ENCODE data around the gene ZKSCAN2. TPM values are rescaled to one million over a fixed set of nuclear protein-coding genes. Genes with fewer than 3 reads are reported as not detected.

Gene ZKSCAN2
- total and polyA plus RNA-seq, 2 donors (not counting 1 experiment from before 2014, with no cell fraction given): 2.1 to 4.3 TPM

- Histone ChIP-seq H3K27ac (ENCODE audit: insufficient read depth, low read length) (no peak overlapping the region), H4K20me1 (ENCODE audit: control insufficient read depth, extremely low read depth, insufficient read depth, low read length) (no peaks in the 10 kb centered on the region), H3K4me1 (ENCODE audit: control insufficient read depth, extremely low read depth, insufficient read depth, low read length) (no peaks in the 10 kb centered on the region), H3K9me3 (ENCODE audit: control insufficient read depth, insufficient read depth, low read depth, low read length) (no peaks in the 10 kb centered on the region), H3K4me3 (replicated peaks in 1 of 4; ENCODE audit: control extremely low read depth in 1 of 4, insufficient read depth in 1 of 4, low read depth in 3 of 4, low read length in 4 of 4) (no peak overlapping the region), H3K27me3 (ENCODE audit: control insufficient read depth, insufficient read depth, low read length) (no peaks in the 10 kb centered on the region), H3K36me3 (ENCODE audit: control insufficient read depth, insufficient read depth, low read length) (no peaks in the 10 kb centered on the region), H3K79me2 (ENCODE audit: control insufficient read depth, insufficient read depth, low read length) (no peaks in the 10 kb centered on the region), H3K4me2 (ENCODE audit: extremely low read depth, insufficient read depth, low read length) (no peak overlapping the region), H2AFZ (ENCODE audit: low read length) (no peak overlapping the region), H3K9ac (ENCODE audit: insufficient read depth, low read length) (no peak overlapping the region)
- DNase-seq (ENCODE audit: low read depth in 2 of 2): no peak
- TF ChIP-seq EZH2 (IDR thresholded peaks at IDR 0.05; ENCODE audit: low read length, missing control alignments): no peak
- TF ChIP-seq CTCF (conservative IDR thresholded peaks at IDR 0.05 in 1 of 2, IDR thresholded peaks at IDR 0.05 in 1 of 2; ENCODE audit: low read depth in 1 of 2, low read length in 2 of 2): no peak
Observed at GRCh38 chr16:25198021-25198420, 59.6 kb downstream of the ZKSCAN2 start.

GRCh38 chr16:25194273-25194878 lies 63.3 kb downstream of the ZKSCAN2 start:
- H3K9me3 ChIP-seq (ENCODE audit: control insufficient read depth, insufficient read depth, low read depth, low read length): no peaks in the 10 kb centered on the region
- no peaks in the 10 kb centered on the region for H3K79me2 ChIP-seq (ENCODE audit: control insufficient read depth, insufficient read depth, low read length)
- no peaks in the 10 kb centered on the region for H3K36me3 ChIP-seq (ENCODE audit: control insufficient read depth, insufficient read depth, low read length)
- H3K9ac ChIP-seq (ENCODE audit: insufficient read depth, low read length): no peak overlapping the region
- H3K27ac ChIP-seq (ENCODE audit: insufficient read depth, low read length): no peak overlapping the region
- H3K4me3 ChIP-seq (replicated peaks in 1 of 4; ENCODE audit: control extremely low read depth in 1 of 4, insufficient read depth in 1 of 4, low read depth in 3 of 4, low read length in 4 of 4): no peak overlapping the region
- H4K20me1 ChIP-seq (ENCODE audit: control insufficient read depth, extremely low read depth, insufficient read depth, low read length): no peaks in the 10 kb centered on the region
- H2AFZ ChIP-seq (ENCODE audit: low read length): no peak overlapping the region
- H3K27me3 ChIP-seq (ENCODE audit: control insufficient read depth, insufficient read depth, low read length): no peaks in the 10 kb centered on the region
- no peak for DNase-seq (ENCODE audit: low read depth in 2 of 2)
- H3K4me2 ChIP-seq (ENCODE audit: extremely low read depth, insufficient read depth, low read length): no peak overlapping the region
- no peaks in the 10 kb centered on the region for H3K4me1 ChIP-seq (ENCODE audit: control insufficient read depth, extremely low read depth, insufficient read depth, low read length)
- TF ChIP-seq EZH2 (IDR thresholded peaks at IDR 0.05; ENCODE audit: low read length, missing control alignments) (no peak), CTCF (conservative IDR thresholded peaks at IDR 0.05 in 1 of 2, IDR thresholded peaks at IDR 0.05 in 1 of 2; ENCODE audit: low read depth in 1 of 2, low read length in 2 of 2) (no peak)

- Histone ChIP-seq H3K9ac (ENCODE audit: insufficient read depth, low read length) (no peak overlapping the region), H3K4me1 (ENCODE audit: control insufficient read depth, extremely low read depth, insufficient read depth, low read length) (no peaks in the 10 kb centered on the region), H3K27me3 (ENCODE audit: control insufficient read depth, insufficient read depth, low read length) (no peaks in the 10 kb centered on the region), H2AFZ (ENCODE audit: low read length) (no peak overlapping the region), H3K36me3 (ENCODE audit: control insufficient read depth, insufficient read depth, low read length) (no peaks in the 10 kb centered on the region), H4K20me1 (ENCODE audit: control insufficient read depth, extremely low read depth, insufficient read depth, low read length) (no peaks in the 10 kb centered on the region), H3K79me2 (ENCODE audit: control insufficient read depth, insufficient read depth, low read length) (no peaks in the 10 kb centered on the region), H3K9me3 (ENCODE audit: control insufficient read depth, insufficient read depth, low read depth, low read length) (no peaks in the 10 kb centered on the region), H3K4me2 (ENCODE audit: extremely low read depth, insufficient read depth, low read length) (no peak overlapping the region), H3K27ac (ENCODE audit: insufficient read depth, low read length) (no peak overlapping the region), H3K4me3 (replicated peaks in 1 of 4; ENCODE audit: control extremely low read depth in 1 of 4, insufficient read depth in 1 of 4, low read depth in 3 of 4, low read length in 4 of 4) (no peak overlapping the region)
- DNase-seq (ENCODE audit: low read depth in 2 of 2): peak in 1 of 2 donors; percentile 49
- TF ChIP-seq CTCF (conservative IDR thresholded peaks at IDR 0.05 in 1 of 2, IDR thresholded peaks at IDR 0.05 in 1 of 2; ENCODE audit: low read depth in 1 of 2, low read length in 2 of 2): no peak
- TF ChIP-seq EZH2 (IDR thresholded peaks at IDR 0.05; ENCODE audit: low read length, missing control alignments): no peak
Observed at GRCh38 chr16:25192096-25192495, 65.5 kb downstream of the ZKSCAN2 start.

All from fibroblast of lung (primary cell).